OCI-LY7 (cell line): ENCODE results near the gene TOX3.

Experiments used
- CTCF ChIP-seq: fragments of 200-600 bp; sonication (generic); conservative IDR thresholded peaks from 2 replicates; pipeline ENCODE4 v1.5.1; 2014; ENCODE audit warnings: mild to moderate bottlenecking, antibody characterized with exemption, low read length, moderate library complexity, mixed read lengths
- EZH2phosphoT487 ChIP-seq: fragments of 200-600 bp; sonication (generic); IDR thresholded peaks from 2 replicates; pipeline ENCODE4 v1.6.1; 2018; ENCODE audit warnings: low read depth, borderline replicate concordance, mild to moderate bottlenecking, mixed run types, antibody characterized with exemption, low read length, moderate library complexity, mixed read lengths

GRCh38 chr16:52539191-52539590, 7.8 kb downstream of the TOX3 start:
- TF ChIP-seq CTCF = no peak
- TF ChIP-seq EZH2phosphoT487 = no peak
